Activated naive CD8-positive, alpha-beta T cell treated with anti-CD3 and anti-CD28 coated beads, Interleukin-2, amount 10 ng/mL, durations not matched to agents 7 days and 5 days (primary cell): Measurements from ENCODE around the gene PTPRB. TPM values are rescaled to one million over a fixed set of nuclear protein-coding genes. Genes with fewer than 3 reads are reported as not detected.

Source experiments
- ATAC-seq: fragments of 150-1000 bp; cut with Tn5 transposase; one replicate; pipeline ENCODE4 v1.10.0; 2021; ENCODE audit warnings: low read depth, moderate library complexity
- POLR2A ChIA-PET: fragments of 350-600 bp; sonication (Branson Sonifier 250); formaldehyde crosslinking; loops from one replicate; lab custom pipeline; 2021; ENCODE audit warnings: antibody characterized with exemption; lab: Charles Lee
- DNase-seq: peaks from one replicate; pipeline ENCODE4 v3.0.0; 2021
- H3K27ac Mint-ChIP-seq: one replicate; pipeline ENCODE4 v1.8.0; 2022; ENCODE audit warnings: mild to moderate bottlenecking, mixed read lengths
- H3K27me3 Mint-ChIP-seq: one replicate; pipeline ENCODE4 v1.8.0; 2022; ENCODE audit warnings: mild to moderate bottlenecking, moderate library complexity, mixed read lengths
- H3K36me3 Mint-ChIP-seq: one replicate; pipeline ENCODE4 v1.8.0; 2021; ENCODE audit warnings: mild to moderate bottlenecking, mixed read lengths
- H3K4me1 Mint-ChIP-seq: one replicate; pipeline ENCODE4 v1.8.0; 2021; ENCODE audit warnings: mixed read lengths
- H3K4me3 Mint-ChIP-seq: one replicate; pipeline ENCODE4 v1.8.0; 2022; ENCODE audit warnings: mild to moderate bottlenecking, moderate library complexity, mixed read lengths
- H3K9me3 Mint-ChIP-seq: one replicate; pipeline ENCODE4 v1.8.0; 2021; ENCODE audit warnings: mixed read lengths
- total RNA-seq, 2 experiments: library from RNA; stranded (reverse); gene quantifications; one replicate each; pipeline ENCODE4 v1.2.3, GENCODE V29; 2021

The PTPRB gene
- not detected for total RNA-seq

- ATAC-seq (no peak), DNase-seq (no peak)
- H3K27ac Mint-ChIP-seq, result no peak within 1 kb of the TSS
- peaks cover 2% of the 10 kb centered on the region for H3K27me3 Mint-ChIP-seq
- no peaks in the 10 kb centered on the region for H3K9me3 Mint-ChIP-seq
- no peak within 1 kb of the TSS for H3K4me3 Mint-ChIP-seq
- no peaks in the 10 kb centered on the region for H3K36me3 Mint-ChIP-seq
- no peaks in the 10 kb centered on the region for H3K4me1 Mint-ChIP-seq
- POLR2A ChIA-PET, result no interaction called here
Observed at GRCh38 chr12:70637303-70638085, at the start of gene PTPRB. TSS of gene PTPRB (minus strand) at chr12:70637429. CDS start at chr12:70637395, 34 bp downstream.

GRCh38 chr12:70686907-70687306, 49.7 kb upstream of the PTPRB start:
- DNase-seq, result no peak
- Mint-ChIP-seq H3K27me3 (peaks cover 4% of the 10 kb centered on the region), H3K27ac (no peak overlapping the region), H3K9me3 (no peaks in the 10 kb centered on the region), H3K4me3 (no peak overlapping the region), H3K36me3 (no peaks in the 10 kb centered on the region), H3K4me1 (no peaks in the 10 kb centered on the region)
- POLR2A ChIA-PET, result no interaction called here
- no peak for ATAC-seq

- Mint-ChIP-seq H3K36me3 (no peaks in the 10 kb centered on the region), H3K4me1 (no peaks in the 10 kb centered on the region), H3K9me3 (no peaks in the 10 kb centered on the region), H3K27ac (no peak overlapping the region), H3K27me3 (peaks cover 4% of the 10 kb centered on the region), H3K4me3 (no peak overlapping the region)
- DNase-seq (no peak), ATAC-seq (no peak)
- POLR2A ChIA-PET, result no interaction called here
Observed at GRCh38 chr12:70686299-70686698, 49.1 kb upstream of the PTPRB start.

- Mint-ChIP-seq H3K36me3 (no peaks in the 10 kb centered on the region), H3K9me3 (no peaks in the 10 kb centered on the region), H3K27ac (no peak overlapping the region), H3K27me3 (peaks cover 4% of the 10 kb centered on the region), H3K4me1 (no peaks in the 10 kb centered on the region), H3K4me3 (no peak overlapping the region)
- no peak for DNase-seq
- ATAC-seq, result no peak
- POLR2A ChIA-PET, result no interaction called here
Observed at GRCh38 chr12:70683976-70684375, 46.7 kb upstream of the PTPRB start.

DNA sequence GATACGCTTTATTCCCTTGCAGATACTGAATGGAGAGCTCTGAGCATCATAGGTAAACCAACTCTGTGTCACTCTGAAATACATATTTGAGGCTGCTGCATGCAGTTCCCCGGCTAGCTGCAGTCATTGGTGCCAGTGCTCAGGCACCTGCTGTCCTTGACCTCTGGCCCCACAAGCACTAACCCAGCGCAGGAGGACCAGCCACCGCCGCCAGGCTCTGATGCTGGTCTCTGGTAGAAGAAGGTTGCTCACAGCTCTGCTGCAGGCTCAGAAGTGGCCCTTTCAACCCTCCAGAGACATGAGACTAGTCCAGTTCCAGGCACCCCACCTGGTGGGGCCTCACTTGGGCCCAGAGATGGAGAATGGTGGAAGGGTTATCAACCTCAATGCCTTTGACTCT, 34.5 kb upstream of the PTPRB start:
- H3K4me1 Mint-ChIP-seq, result no peaks in the 10 kb centered on the region
- POLR2A ChIA-PET, result no interaction called here
- no peaks in the 10 kb centered on the region for H3K9me3 Mint-ChIP-seq
- peaks cover 9% of the 10 kb centered on the region for H3K27me3 Mint-ChIP-seq
- H3K27ac Mint-ChIP-seq, result no peak overlapping the region
- no peaks in the 10 kb centered on the region for H3K36me3 Mint-ChIP-seq
- ATAC-seq (no peak), DNase-seq (no peak)
- no peak overlapping the region for H3K4me3 Mint-ChIP-seq

DNA sequence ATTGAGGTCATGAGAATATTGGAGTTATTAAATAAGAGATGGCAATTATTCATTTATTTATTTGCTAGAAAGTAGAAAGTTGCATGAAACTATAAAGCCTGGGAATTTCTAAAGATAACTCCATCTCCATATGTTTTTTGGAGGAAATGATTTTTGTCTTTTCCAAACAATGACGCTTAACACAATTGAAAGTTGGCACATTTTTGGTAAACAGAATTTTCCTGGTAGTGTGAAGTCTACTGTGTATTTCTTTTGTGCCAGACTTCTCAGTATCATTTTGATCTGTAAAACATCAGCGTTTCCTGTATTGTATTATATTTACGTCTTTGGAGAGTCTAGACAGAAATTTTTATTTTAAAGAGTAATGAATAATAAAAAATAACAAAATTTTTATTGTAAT, 33.7 kb upstream of the PTPRB start:
- H3K9me3 Mint-ChIP-seq, result no peaks in the 10 kb centered on the region
- H3K27ac Mint-ChIP-seq, result no peak overlapping the region
- POLR2A ChIA-PET, result no interaction called here

GRCh38 chr12:70667253-70667652, 30.0 kb upstream of the PTPRB start:
- Mint-ChIP-seq H3K27ac (no peak overlapping the region), H3K9me3 (no peaks in the 10 kb centered on the region), H3K4me1 (no peaks in the 10 kb centered on the region), H3K4me3 (no peak overlapping the region), H3K36me3 (no peaks in the 10 kb centered on the region), H3K27me3 (peaks cover 7% of the 10 kb centered on the region)
- POLR2A ChIA-PET, result no interaction called here
- ATAC-seq (no peak), DNase-seq (no peak)

More for the DNA sequence above, 33.7 kb upstream of the PTPRB start:
- Mint-ChIP-seq H3K4me1 (no peaks in the 10 kb centered on the region), H3K36me3 (no peaks in the 10 kb centered on the region), H3K4me3 (no peak overlapping the region), H3K27me3 (peaks cover 9% of the 10 kb centered on the region)
- no peak for DNase-seq
- no peak for ATAC-seq

- no peaks in the 10 kb centered on the region for H3K36me3 Mint-ChIP-seq
- POLR2A ChIA-PET, result no interaction called here
Observed at GRCh38 chr12:70666364-70666763, 29.1 kb upstream of the PTPRB start.

GRCh38 chr12:70664465-70664881, 27.2 kb upstream of the PTPRB start:
- Mint-ChIP-seq H3K27me3 (peaks cover 3% of the 10 kb centered on the region), H3K4me3 (no peak overlapping the region), H3K9me3 (no peaks in the 10 kb centered on the region), H3K27ac (no peak overlapping the region), H3K4me1 (no peaks in the 10 kb centered on the region), H3K36me3 (no peaks in the 10 kb centered on the region)
- no peak for ATAC-seq
- no peak for DNase-seq
- POLR2A ChIA-PET, result no interaction called here

More at GRCh38 chr12:70666364-70666763, 29.1 kb upstream of the PTPRB start:
- Mint-ChIP-seq H3K9me3 (no peaks in the 10 kb centered on the region), H3K4me3 (no peak overlapping the region), H3K27me3 (peaks cover 7% of the 10 kb centered on the region), H3K4me1 (no peaks in the 10 kb centered on the region), H3K27ac (no peak overlapping the region)
- no peak for ATAC-seq
- DNase-seq, result no peak

DNA sequence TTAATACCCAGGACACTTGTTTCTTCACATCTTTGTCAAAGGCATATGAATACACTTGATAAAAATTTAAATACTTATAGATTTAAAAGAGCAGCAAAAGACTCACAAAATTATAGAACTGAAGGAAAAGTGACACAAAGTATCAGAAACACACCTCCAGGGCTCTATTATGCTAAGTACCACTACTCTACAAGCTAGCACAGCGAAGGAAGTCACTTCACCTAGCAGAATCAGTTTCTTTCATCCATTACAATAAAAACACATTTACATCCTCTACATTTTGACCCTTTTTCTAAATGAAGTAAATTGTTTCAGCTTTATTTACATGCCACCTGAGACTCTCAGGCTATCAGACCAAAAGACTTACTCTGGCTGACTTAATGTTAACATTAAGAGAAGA, 26.6 kb upstream of the PTPRB start:
- ATAC-seq, result no peak
- H3K27me3 Mint-ChIP-seq, result peaks cover 3% of the 10 kb centered on the region
- no peak overlapping the region for H3K27ac Mint-ChIP-seq
- no peak for DNase-seq
- H3K9me3 Mint-ChIP-seq, result no peaks in the 10 kb centered on the region
- no peak overlapping the region for H3K4me3 Mint-ChIP-seq
- POLR2A ChIA-PET, result no interaction called here
- H3K36me3 Mint-ChIP-seq, result no peaks in the 10 kb centered on the region
- no peaks in the 10 kb centered on the region for H3K4me1 Mint-ChIP-seq

DNA sequence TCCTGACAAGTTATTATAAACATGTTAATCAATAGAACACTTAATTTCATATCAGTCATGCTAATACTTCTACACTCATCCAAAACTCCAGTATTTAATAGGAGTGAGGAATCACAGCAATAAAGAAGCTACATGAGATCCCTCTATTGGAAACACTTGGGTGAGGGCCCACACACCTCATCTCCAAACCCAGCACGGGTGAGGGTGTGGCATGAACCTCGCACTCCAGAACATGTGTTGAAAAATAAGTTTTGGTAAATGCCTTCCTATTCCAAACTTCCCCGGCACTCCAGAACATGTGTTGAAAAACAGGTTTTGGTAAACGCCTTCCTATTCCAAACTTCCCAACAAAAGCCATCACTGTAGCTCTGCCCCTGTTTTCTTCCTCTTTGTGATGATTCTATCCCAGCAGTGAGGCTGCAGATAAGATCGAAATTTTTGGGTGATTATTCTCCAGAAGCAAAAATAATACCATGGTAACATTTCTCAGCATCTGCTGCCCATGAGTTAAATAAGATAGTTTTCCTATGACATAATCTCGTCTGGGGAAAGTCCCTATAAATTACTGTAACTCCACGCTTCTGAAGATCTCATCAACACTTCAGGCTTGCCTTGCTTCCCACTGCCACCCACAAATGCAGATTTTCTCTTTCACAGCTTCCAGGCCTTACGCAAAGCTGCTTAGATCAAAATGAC, 24.4 kb upstream of the PTPRB start:
- H3K27me3 Mint-ChIP-seq, result peaks cover 10% of the 10 kb centered on the region
- H3K4me1 Mint-ChIP-seq, result no peaks in the 10 kb centered on the region
- H3K27ac Mint-ChIP-seq, result no peak overlapping the region
- H3K4me3 Mint-ChIP-seq, result no peak overlapping the region
- DNase-seq (no peak), ATAC-seq (no peak)
- H3K36me3 Mint-ChIP-seq, result no peaks in the 10 kb centered on the region
- no peaks in the 10 kb centered on the region for H3K9me3 Mint-ChIP-seq
- POLR2A ChIA-PET, result no interaction called here

DNA sequence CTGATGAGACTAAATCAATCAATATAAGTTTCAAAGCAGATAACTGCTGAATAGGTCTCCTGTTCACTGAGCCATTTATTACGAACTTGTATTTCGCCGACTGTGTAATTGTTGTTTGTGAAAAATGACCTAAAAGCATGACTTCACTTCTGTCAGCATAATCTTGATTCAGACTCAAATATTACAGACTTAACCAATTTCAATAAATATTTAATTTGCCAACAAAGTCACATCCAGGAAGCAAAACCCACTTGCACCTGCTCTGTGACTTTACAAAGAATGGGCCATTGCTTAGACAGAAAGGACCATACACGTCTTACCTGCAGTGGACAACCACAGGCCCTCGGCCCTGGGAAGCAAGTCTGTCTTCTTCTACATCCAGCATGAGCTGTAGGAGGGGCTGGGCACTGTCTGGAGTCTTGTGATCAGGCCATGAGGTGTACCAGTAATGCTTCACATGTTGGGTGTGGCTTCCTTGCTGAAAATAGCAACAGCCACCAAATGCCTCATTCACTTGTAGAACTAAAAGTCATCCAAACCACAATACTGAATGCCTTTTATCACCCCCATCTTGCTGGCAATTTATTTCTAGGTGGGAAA, 23.5 kb upstream of the PTPRB start:
- ATAC-seq (no peak), DNase-seq (no peak)
- H3K9me3 Mint-ChIP-seq, result no peaks in the 10 kb centered on the region
- H3K27ac Mint-ChIP-seq, result no peak overlapping the region
- H3K36me3 Mint-ChIP-seq, result no peaks in the 10 kb centered on the region
- no peaks in the 10 kb centered on the region for H3K4me1 Mint-ChIP-seq
- POLR2A ChIA-PET, result no interaction called here
- peaks cover 10% of the 10 kb centered on the region for H3K27me3 Mint-ChIP-seq
- no peak overlapping the region for H3K4me3 Mint-ChIP-seq

DNA sequence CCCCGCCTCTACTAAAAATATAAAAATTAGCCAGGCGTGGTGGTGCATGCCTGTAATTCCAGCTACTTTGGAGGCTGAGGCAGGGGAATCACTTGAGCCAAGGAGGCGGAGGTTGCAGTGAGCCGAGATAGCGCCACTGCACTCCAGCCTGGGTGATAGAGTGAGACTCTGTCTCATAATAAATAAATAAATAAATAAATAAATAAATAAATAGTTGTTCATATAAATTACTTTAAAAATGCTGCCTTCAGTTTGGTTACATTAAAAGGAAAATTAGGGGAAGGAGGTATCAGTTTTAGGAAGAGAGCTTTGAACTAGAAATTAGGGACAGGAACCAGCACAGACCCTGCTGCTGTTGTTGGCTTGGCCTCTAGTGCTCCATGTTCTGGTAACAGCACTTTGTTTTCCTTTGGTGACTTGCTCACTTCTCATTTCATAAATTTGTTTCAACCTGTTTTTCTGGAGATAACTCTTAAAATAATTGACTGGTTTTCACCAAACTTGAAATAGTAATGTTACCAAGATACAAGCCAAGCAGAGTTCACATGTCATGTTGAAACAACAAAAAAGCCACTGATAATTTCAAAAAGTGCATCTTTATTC, 22.9 kb upstream of the PTPRB start:
- no peaks in the 10 kb centered on the region for H3K36me3 Mint-ChIP-seq
- no peaks in the 10 kb centered on the region for H3K9me3 Mint-ChIP-seq
- H3K4me1 Mint-ChIP-seq, result no peaks in the 10 kb centered on the region
- H3K4me3 Mint-ChIP-seq, result no peak overlapping the region
- ATAC-seq, result no peak
- no peak for DNase-seq
- H3K27ac Mint-ChIP-seq, result no peak overlapping the region
- POLR2A ChIA-PET, result no interaction called here
- H3K27me3 Mint-ChIP-seq, result peaks cover 10% of the 10 kb centered on the region
